Erythroblast (primary cell): Measurements from ENCODE around the gene ARHGAP45.

Source experiments
- DNase-seq, 2 experiments: peaks; one replicate each; lab custom pipeline; 2025; lab: John Stamatoyannopoulos, UW
- GATA1 ChIP-seq: IDR thresholded peaks from 2 replicates; pipeline ENCODE4 v1.6.1; 2011; ENCODE audit warnings: low read depth, mild to moderate bottlenecking, control low read depth, low read length, moderate library complexity
- POLR2A ChIP-seq: IDR thresholded peaks from 2 replicates; pipeline ENCODE4 v1.6.1; 2011; ENCODE audit warnings: mild to moderate bottlenecking, low read length

Gene ARHGAP45

GRCh38 chr19:1089126-1089771 lies 22.3 kb downstream of the ARHGAP45 start:
- DNase-seq = no peak

DNA sequence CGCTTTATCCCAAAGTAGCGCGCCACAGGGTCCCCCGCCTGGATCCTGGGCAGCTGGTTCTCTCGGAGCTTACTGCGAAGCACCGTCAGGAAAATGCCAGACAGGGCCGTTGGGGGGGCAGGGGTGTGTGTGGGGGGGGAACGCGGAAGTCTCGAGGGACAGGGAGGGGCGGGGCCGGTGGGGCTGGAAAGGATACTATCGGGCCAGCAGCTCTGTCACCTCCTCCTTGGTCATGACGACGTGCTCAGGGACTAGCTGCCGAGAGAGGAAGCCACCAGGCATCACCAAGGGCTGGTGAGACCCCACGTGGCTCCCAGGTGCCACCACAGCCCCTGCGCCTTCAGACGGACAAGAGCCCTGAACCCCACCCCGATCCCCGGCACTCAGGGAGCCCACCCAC lies 22.9 kb downstream of the ARHGAP45 start:
- no peak for TF ChIP-seq POLR2A
- no peak for TF ChIP-seq GATA1
- no peak for DNase-seq

More at GRCh38 chr19:1089126-1089771, 22.3 kb downstream of the ARHGAP45 start:
- TF ChIP-seq POLR2A (no peak), GATA1 (no peak)

- no peak for DNase-seq
- TF ChIP-seq POLR2A = no peak
- no peak for TF ChIP-seq GATA1
Measured at GRCh38 chr19:1090731-1091543, 24.0 kb downstream of the ARHGAP45 start.

- TF ChIP-seq GATA1 (no peak), POLR2A (no peak)
- no peak for DNase-seq
Measured at GRCh38 chr19:1091544-1092175, 24.7 kb downstream of the ARHGAP45 start.

DNA sequence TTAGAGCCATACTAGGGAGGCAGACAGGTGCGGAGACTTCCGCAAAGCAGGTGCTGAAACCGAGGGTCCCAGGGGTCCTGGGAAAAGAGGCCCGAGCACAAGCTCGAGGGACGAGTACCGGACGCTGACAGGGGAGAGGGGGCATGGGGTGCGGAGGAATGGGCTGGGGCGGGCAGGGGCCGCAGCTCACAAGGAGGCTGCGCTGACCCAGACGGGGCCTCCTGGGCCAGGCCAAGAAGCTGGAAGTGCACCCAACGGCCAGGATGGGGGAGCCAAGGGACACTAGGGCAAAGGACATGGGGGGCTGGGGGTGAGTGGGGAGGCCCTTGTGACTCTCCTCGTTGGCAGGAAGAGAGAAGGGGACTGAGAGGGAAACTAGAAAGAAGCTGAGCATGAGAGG lies 26.4 kb downstream of the ARHGAP45 start:
- no peak for DNase-seq
- TF ChIP-seq POLR2A = no peak
- TF ChIP-seq GATA1 = no peak

DNA sequence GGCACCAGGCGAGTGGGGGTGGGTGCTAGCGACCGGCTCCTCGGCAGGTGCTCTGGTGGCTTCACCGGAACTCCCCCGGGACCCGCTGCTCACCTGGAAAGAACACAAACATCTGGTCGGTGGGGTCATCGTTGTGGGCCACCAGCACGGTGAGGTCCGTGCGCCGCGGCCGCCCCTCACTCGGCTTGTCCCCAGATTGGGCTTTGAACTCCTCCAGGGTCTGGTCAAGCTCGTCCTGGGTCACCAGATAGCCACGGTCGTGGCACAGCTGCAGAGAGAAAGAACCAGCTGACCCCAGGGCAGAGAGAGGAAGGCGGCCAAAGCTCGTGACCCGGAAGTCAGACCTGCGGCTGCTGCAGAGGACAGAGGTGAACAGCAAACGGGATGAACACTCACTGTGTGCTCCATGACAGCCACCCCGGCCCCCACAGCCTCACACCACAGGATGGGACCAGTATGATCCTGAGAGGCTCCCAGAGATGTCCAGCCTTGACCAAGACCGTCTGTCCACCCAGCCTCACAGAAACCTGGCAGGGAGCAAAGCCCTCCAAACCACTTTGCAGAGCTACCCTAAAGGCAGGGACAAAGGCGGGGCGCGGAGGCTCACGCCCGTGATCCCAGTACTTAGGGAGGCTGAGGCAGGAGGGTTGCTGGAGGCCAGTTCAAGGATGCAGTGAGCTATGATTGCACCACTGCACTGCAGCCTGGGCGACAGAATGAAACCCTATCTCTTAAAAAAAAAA lies 27.0 kb downstream of the ARHGAP45 start:
- DNase-seq = peak in 1 of 2 experiments; percentile 52
- no peak for TF ChIP-seq POLR2A
- no peak for TF ChIP-seq GATA1

DNA sequence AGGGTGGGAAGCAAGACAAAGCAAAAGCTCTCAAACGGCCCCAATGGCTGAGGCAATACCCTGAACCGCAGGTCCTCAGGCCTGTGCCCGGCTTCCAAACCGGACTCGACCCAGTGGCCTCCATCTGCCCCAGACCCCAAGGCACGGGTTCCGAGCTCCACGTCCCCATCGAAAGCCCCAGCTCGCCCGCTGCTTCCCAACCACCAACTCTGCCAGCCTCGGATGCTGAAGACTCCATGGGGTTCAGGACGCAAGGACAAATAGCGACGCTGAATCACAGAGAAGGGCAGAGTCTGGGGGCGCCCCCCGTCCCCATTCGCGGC lies 27.6 kb downstream of the ARHGAP45 start:
- no peak for DNase-seq
- TF ChIP-seq POLR2A (no peak), GATA1 (no peak)

DNA sequence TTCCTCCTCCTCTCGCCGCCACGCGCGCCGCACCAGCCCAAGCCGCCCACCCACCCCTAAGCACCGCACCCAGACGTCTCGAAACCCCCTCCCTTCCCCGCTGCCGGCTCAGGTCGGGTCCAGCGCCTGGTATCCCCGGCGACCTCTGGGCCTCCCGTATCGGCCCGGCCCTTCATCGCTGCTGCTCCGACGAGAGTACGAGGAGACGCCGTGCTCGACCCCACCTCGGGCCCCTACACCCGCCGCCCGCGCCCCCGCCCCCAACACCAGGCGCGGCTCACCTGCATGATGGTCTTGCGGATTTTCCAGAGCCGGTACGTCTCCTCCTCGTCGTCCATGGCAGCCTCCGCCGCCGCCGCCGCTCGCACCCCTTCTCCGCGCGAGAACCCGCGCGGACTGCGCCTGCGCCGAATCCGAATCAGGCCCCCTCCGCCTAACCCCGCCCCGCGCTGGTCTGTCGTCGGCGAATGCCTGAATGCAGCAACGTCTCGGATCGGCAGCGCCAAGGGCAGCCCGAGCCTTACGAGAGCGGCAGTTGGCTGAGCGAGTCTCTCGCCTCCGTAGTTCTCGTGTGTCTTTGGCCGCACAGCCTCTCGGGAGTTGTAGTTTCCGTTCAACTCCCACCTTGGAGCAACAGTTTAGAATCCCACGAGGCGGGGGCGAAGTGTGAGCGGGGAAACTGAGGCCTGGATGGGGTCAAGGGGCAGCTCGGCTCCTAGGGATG lies 28.2 kb downstream of the ARHGAP45 start, which contains the start of gene POLR2E:
TSS of gene POLR2E (minus strand) at position 398 of the 724 bp plus-strand sequence. CDS start at position 338, 60 bp downstream.
- peak; percentile 78 for TF ChIP-seq POLR2A
- no peak for TF ChIP-seq GATA1
- peak; percentile 99 for DNase-seq

DNA sequence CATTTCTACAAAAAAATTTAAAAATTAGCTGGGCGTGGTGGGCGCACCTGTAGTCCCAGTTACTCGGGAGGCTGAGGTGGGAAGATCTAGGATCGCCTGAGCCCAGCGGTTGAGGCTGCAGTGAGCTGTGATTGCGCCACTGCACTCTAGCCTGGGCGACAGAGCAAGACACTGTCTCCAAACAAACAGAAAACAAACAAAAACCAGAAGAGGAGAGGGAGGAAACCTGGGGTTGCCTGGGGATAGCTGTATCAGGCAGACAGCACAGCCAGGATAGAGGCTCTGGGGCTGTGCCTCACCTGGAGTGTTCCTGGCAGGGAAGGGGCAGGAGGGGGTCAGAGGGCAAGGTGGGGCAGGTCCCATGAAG lies 30.8 kb downstream of the ARHGAP45 start:
- TF ChIP-seq POLR2A = no peak
- TF ChIP-seq GATA1 = no peak
- no peak for DNase-seq

DNA sequence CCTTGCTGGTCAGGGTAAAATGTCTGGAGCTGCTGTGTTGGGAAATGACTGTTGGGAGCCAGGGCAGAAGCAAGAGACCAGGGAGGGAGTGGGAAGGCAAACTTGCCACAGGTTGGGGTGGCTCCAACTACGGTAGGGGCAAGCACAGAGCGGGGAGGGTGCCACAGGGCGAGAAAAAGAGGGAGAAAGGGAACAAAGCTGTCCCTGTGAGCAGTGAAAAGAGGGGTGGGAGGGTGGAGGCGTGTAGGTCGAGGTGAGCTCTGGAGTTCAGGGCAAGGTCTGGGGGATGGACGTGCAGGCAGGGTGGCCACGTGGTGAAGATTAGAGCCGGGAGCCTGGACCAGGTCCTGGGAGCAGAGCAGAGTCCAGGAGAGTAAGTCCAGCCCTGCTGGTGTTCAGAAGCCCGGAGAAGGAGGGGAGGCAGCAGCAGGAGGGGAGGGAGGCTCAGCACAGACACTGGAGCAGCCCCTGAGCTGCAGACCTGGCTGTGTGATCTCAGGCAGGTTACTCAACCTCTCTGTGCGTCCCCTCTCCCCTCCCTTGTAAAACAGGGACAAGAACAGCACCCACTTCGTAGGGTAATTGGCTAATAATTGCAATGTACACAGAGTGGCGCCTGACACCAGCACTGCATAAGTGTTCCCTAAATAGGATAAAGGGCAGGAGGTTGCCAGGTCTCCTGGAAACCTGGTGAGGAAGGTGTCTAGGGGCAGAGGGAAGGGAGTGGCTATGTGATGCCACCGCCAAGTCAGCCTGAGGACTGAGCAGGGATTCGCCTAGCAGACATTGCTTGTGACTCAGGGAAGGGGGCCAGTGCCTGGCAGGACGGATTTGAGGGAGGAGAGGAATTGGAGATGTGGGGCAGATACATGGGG lies 31.4 kb downstream of the ARHGAP45 start:
- no peak for DNase-seq
- TF ChIP-seq GATA1 = no peak
- no peak for TF ChIP-seq POLR2A

GRCh38 chr19:1101337-1101698 lies 34.4 kb downstream of the ARHGAP45 start:
- no peak for DNase-seq
- TF ChIP-seq GATA1 (no peak), POLR2A (no peak)

GRCh38 chr19:1102407-1103131 lies 35.6 kb downstream of the ARHGAP45 start:
- DNase-seq = peak; percentile 56 to 76
- TF ChIP-seq POLR2A (no peak), GATA1 (no peak)
